HepG2 (cell line): ENCODE data around the gene FAM184B. TPM values are rescaled to one million over a fixed set of nuclear protein-coding genes. Genes with fewer than 3 reads are reported as not detected.
A peak's percentile ranks its signal among the peaks of the same experiment; 100 is the strongest.

Source experiments
- ATAC-seq: fragments of 200-7000 bp; cut with Tn5 transposase; 3 replicates; pipeline ENCODE4 v1.9.1; 2020; ENCODE audit warnings: mild to moderate bottlenecking, moderate library complexity
- BruUV-seq: library from RNA; stranded (reverse); fragments of 400-500 nt; replicated peaks from 2 replicates; lab custom pipeline; 2021; lab: Mats Ljungman, UMichigan
- CTCF ChIA-PET: fragments of 300-600 bp; formaldehyde crosslinking; extraction: SDS; loops from one replicate; lab custom pipeline; 2021; ENCODE audit warnings: low total read pairs, inconsistent platforms, low intra/inter-chr PET ratio; lab: Yijun Ruan, JAX
- POLR2A ChIA-PET: fragments of 350-600 bp; sonication (Branson Sonifier 250); formaldehyde crosslinking; loops from one replicate; lab custom pipeline; 2020; ENCODE audit warnings: antibody characterized with exemption, inconsistent platforms; lab: Yijun Ruan, JAX
- DNase-seq: peaks from one replicate; pipeline ENCODE4 v3.0.0-alpha.2; 2015; ENCODE audit warnings: low spot score
- FAIRE-seq: peaks from 3 replicates; lab custom pipeline; 2011; peaks lifted over from hg19 to GRCh38; lab: Jason Lieb, UNC
- H2AFZ ChIP-seq: one replicate; pipeline ENCODE4 v1.6.1; 2011; ENCODE audit warnings: low read length, inconsistent platforms
- H3K27ac ChIP-seq: fragments of 300-600 bp; 3 replicates; pipeline ENCODE4 v1.8.0; 2011; ENCODE audit warnings: mixed run types, mild to moderate bottlenecking, mixed read lengths, low read length, inconsistent platforms; ENCODE audit not compliant: insufficient read depth; ENCODE audit errors: extremely low read length
- H3K27me3 ChIP-seq, 2 experiments: fragments of 200-600 bp in 1 of 2; 2 replicates in 1 of 2; 3 replicates in 1 of 2; pipeline versions ENCODE4 v1.6.0 to v1.8.0; 2011; ENCODE audit warnings: low read length in 2 of 2, mild to moderate bottlenecking in 2 of 2, moderate library complexity in 2 of 2, inconsistent platforms in 1 of 2; ENCODE audit not compliant: insufficient read depth in 2 of 2, control insufficient read depth in 1 of 2
- H3K36me3 ChIP-seq, 2 experiments: fragments of 200-600 bp in 1 of 2; replicated peaks in 1 of 2; 2 replicates in 1 of 2; 3 replicates in 1 of 2; pipeline versions ENCODE4 v1.5.1 to v1.8.0; 2011; ENCODE audit warnings: low read length in 2 of 2, inconsistent platforms in 1 of 2; ENCODE audit not compliant: insufficient read depth in 2 of 2, control insufficient read depth in 1 of 2
- H3K4me1 ChIP-seq: 2 replicates; pipeline ENCODE4 v1.5.1; 2012; ENCODE audit warnings: low read length, inconsistent platforms; ENCODE audit not compliant: insufficient read depth
- H3K4me2 ChIP-seq: 2 replicates; pipeline ENCODE4 v1.6.0; 2011; ENCODE audit warnings: low read depth, low read length, inconsistent platforms
- H3K4me3 ChIP-seq, 3 experiments: fragments of 200-600 bp in 1 of 3; sonication (generic), shearing (Covaris generic) in 1 of 3; replicated peaks in 1 of 3; 2 replicates each; pipeline ENCODE4 v1.5.1; 2011 to 2016; ENCODE audit warnings: low read length in 3 of 3, inconsistent platforms in 2 of 3, low read depth in 2 of 3, mild to moderate bottlenecking in 2 of 3, control low read depth in 1 of 3, mixed read lengths in 1 of 3; ENCODE audit not compliant: insufficient read depth in 1 of 3
- H3K79me2 ChIP-seq: one replicate; pipeline ENCODE4 v1.6.1; 2011; ENCODE audit warnings: low read length, inconsistent platforms; ENCODE audit not compliant: insufficient read depth
- H3K9ac ChIP-seq: 2 replicates; pipeline ENCODE4 v1.6.0; 2011; ENCODE audit warnings: mild to moderate bottlenecking, low read depth, low read length, inconsistent platforms; ENCODE audit not compliant: insufficient read depth
- H3K9me3 ChIP-seq: 2 replicates; pipeline ENCODE4 v1.5.1; 2012; ENCODE audit warnings: mild to moderate bottlenecking, low read length
- H4K20me1 ChIP-seq: 2 replicates; pipeline ENCODE4 v1.6.0; 2011; ENCODE audit warnings: inconsistent platforms, mild to moderate bottlenecking, low read length, moderate library complexity; ENCODE audit not compliant: insufficient read depth
- FOSL2 ChIP-seq: sonication (generic); formaldehyde crosslinking; IDR thresholded peaks from 2 replicates; pipeline ENCODE4 v1.4.0; 2020; ENCODE audit warnings: missing genetic modification reagents
- HDAC1 ChIP-seq: sonication (generic); formaldehyde crosslinking; IDR thresholded peaks from 2 replicates; pipeline ENCODE4 v1.5.1; 2020; ENCODE audit warnings: mild to moderate bottlenecking, missing genetic modification reagents
- NFE2L2 ChIP-seq: fragments of 150-350 bp; IDR thresholded peaks from 2 replicates; pipeline ENCODE4 v1.6.1; 2014; ENCODE audit warnings: low read length
- SOX13 ChIP-seq, 3 experiments: fragments of 450-650 bp in 1 of 3; sonication (generic) in 1 of 3; formaldehyde crosslinking in 1 of 3; IDR thresholded peaks in 2 of 3; conservative IDR thresholded peaks in 1 of 3; 2 replicates each; pipeline versions ENCODE4 v1.5.0 to v1.6.1; 2016 to 2020; ENCODE audit warnings: antibody characterized with exemption in 1 of 3, mild to moderate bottlenecking in 1 of 3, missing compliant biosample characterization in 1 of 3, missing genetic modification reagents in 1 of 3, moderate library complexity in 1 of 3
- STAT6 ChIP-seq: sonication (generic); formaldehyde crosslinking; IDR thresholded peaks from 2 replicates; pipeline ENCODE4 v1.4.0; 2020; ENCODE audit warnings: missing genetic modification reagents, mild to moderate bottlenecking, borderline replicate concordance
- TOE1 ChIP-seq: sonication (generic); formaldehyde crosslinking; IDR thresholded peaks from 2 replicates; pipeline ENCODE4 v1.4.0; 2020; ENCODE audit warnings: mild to moderate bottlenecking, missing genetic modification reagents
- ZNF543 ChIP-seq: sonication (generic); formaldehyde crosslinking; IDR thresholded peaks from 2 replicates; pipeline ENCODE4 v1.4.0; 2020; ENCODE audit warnings: mild to moderate bottlenecking, missing genetic modification reagents
- WGBS: methylation state at CpG from one replicate; pipeline ENCODE4 v1.1.6; 2017; ENCODE audit warnings: low lambda C conversion rate; 5-methylcytosine and 5-hydroxymethylcytosine counted together
- in situ Hi-C: cut with HindIII; loops from 2 replicates; pipeline ENCODE4 v1.10.0; 2017; ENCODE audit warnings: low pct_unique_long_range_greater_than_20kb; ENCODE audit not compliant: extremely low pct_ligation_motif_present
- intact Hi-C: fragments of 100-400 bp; cut with micrococcal nuclease; formaldehyde crosslinking; loops from one replicate; pipeline ENCODE4 v1.10.0; 2022; ENCODE audit not compliant: unreplicated experiment
- polyA plus RNA-seq, 8 experiments: library from polyadenylated mRNA; depleted of rRNA in 3 of 8; stranded (reverse) in 7 of 8; unstranded in 1 of 8; fragments of >200 nt; fragmentation: Illumina TruSeq in 4 of 8; extraction: Trizol in 4 of 8; gene quantifications; 2 replicates each; pipeline versions ENCODE4 v1.2.1 to v1.2.3, GENCODE V29; 2011 to 2016; ENCODE audit warnings: low read depth in 4 of 8, missing spikeins in 1 of 8, mixed read lengths in 1 of 8; ENCODE audit not compliant: insufficient read depth in 1 of 8
- total RNA-seq, 5 experiments: library from RNA; depleted of rRNA; stranded (reverse); fragments of >200 nt; fragmentation: Illumina TruSeq; extraction: Trizol; gene quantifications; 2 replicates each; pipeline ENCODE4 v1.2.3, GENCODE V29; 2016; ENCODE audit warnings: low read depth in 1 of 5
- TF ChIP-seq, protein P1 (sequence below): sonication (generic); formaldehyde crosslinking; IDR thresholded peaks from 2 replicates; pipeline ENCODE4 v1.4.0; 2020; ENCODE audit warnings: missing genetic modification reagents, mild to moderate bottlenecking, borderline replicate concordance

FAM184B gene
- total and polyA plus RNA-seq, 2 of the 13 experiments (the other 11 are each of a cell fraction or from before 2014, with no cell fraction given) = not detected

DNA sequence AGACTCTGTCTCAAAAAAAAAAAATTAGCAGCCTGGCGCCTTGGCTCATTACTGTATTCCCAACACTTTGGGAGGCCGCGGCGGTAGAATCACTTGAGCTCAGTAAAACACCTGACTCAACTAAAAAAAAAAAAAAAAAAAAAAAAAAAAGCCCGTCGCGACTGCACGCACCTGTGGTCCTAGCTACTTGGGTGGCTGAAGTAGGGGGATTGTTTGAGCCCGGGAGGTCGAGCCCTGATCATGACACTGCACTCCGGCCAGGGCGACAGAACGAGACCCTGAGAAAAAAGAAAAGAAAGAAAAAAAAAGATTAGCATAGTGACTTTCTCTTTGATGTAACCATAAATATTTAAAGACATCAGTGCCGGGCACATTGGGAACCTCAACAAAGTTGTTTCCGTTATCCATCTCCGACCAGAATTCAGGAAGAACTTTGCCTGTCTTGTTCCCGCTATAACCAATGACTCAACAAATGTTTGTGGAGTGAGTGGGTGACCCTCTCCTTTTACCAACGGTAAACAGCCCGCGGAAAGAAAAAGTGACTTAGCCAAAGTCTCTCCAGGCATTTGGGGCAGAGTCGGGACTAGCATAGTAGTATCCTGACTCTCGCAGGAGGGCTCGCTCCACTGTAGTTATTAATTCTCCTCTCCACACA is 167.5 kb downstream of the FAM184B start:
- Histone ChIP-seq H3K4me1 (peaks cover 31% of the 10 kb centered on the region), H3K9me3 (no peaks in the 10 kb centered on the region), H3K27me3 (no peaks in the 10 kb centered on the region; a peak in 1 of 5 replicates), H3K36me3 (peaks cover 7 to 16% of the 10 kb centered on the region in 2 experiments; a peak in 4 of 5 replicates), H2AFZ (peak overlapping the region; percentile 96), H3K4me2 (peak overlapping the region; percentile 92), H3K79me2 (peaks cover 48% of the 10 kb centered on the region), H3K4me3 (peak overlapping the region; percentile 92 to 98 (median 93)), H3K27ac (peak overlapping the region; percentile 82), H3K9ac (peak overlapping the region; percentile 98), H4K20me1 (peaks cover 21% of the 10 kb centered on the region)
- CTCF ChIA-PET = no interaction called here
- no peak for FAIRE-seq
- intact Hi-C loops = loop anchor here (1.0 to 2.0 kb wide), 3 partner anchors 37 to 70 kb away; partner anchors contain the start of gene LAP3
- peak; percentile 50 for DNase-seq
- ATAC-seq = peak; percentile 78
- in situ Hi-C loops = no loop called here
- BruUV-seq = TSS peak; percentile 91
- TF ChIP-seq HDAC1 (CRISPR knock-in tag) (no peak), STAT6 (CRISPR knock-in tag) (no peak), NFE2L2 (0 out of 2 replicates have a peak, but pooled peaks have one; percentile 41), TOE1 (CRISPR knock-in tag) (0 out of 2 replicates have a peak, but pooled peaks have one; percentile 15), FOSL2 (CRISPR knock-in tag) (peak; percentile 59), SOX13 (IDR thresholded peaks at IDR 0.05) (no peak), SOX13 (CRISPR knock-in tag; conservative IDR thresholded peaks at IDR 0.05 in 1 of 2, IDR thresholded peaks at IDR 0.05 in 1 of 2) (0 out of 4 replicates have a peak, but pooled peaks of 1 of the 2 experiments have one; percentile 61), ZNF543 (CRISPR knock-in tag) (0 out of 2 replicates have a peak, but pooled peaks have one; percentile 6)
- TF ChIP-seq, protein P1, sequence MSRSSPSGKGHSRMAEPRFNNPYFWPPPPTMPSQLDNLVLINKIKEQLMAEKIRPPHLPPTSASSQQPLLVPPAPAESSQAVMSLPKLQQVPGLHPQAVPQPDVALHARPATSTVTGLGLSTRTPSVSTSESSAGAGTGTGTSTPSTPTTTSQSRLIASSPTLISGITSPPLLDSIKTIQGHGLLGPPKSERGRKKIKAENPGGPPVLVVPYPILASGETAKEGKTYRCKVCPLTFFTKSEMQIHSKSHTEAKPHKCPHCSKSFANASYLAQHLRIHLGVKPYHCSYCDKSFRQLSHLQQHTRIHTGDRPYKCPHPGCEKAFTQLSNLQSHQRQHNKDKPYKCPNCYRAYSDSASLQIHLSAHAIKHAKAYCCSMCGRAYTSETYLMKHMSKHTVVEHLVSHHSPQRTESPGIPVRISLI (CRISPR knock-in tag) = 0 out of 2 replicates have a peak, but pooled peaks have one; percentile 26
- WGBS = 4% methylated on average over 23 of the region's 23 CpGs
- POLR2A ChIA-PET = interaction anchor here (0.6 to 3.3 kb wide), 14 partner anchors 12 to 102 kb away, joined by 3 to 14 read pairs (median 4); partner anchors contain the start of genes LAP3 and QDPR
